IMR-90 (cell line): ENCODE data around the gene CAMTA1. TPM values are rescaled to one million over a fixed set of nuclear protein-coding genes. Genes with fewer than 3 reads are reported as not detected.

Experiments
- ATAC-seq: fragments of 200-7000 bp; cut with Tn5 transposase; 2 replicates; pipeline ENCODE4 v1.9.1; 2020; ENCODE audit warnings: low read depth, mild to moderate bottlenecking, moderate library complexity
- BruUV-seq: library from RNA; stranded (reverse); fragments of 400-500 nt; replicated peaks from 2 replicates; lab custom pipeline; 2021; lab: Mats Ljungman, UMichigan
- CTCF ChIA-PET: fragments of 300-600 bp; formaldehyde crosslinking; extraction: SDS; loops from one replicate; lab custom pipeline; 2021; ENCODE audit warnings: antibody characterized with exemption; lab: Yijun Ruan, JAX
- POLR2A ChIA-PET: fragments of 300-600 bp; sonication (Branson Sonifier 250); formaldehyde crosslinking; loops from one replicate; lab custom pipeline; 2022; ENCODE audit warnings: antibody characterized with exemption; ENCODE audit not compliant: unreplicated experiment; lab: Charles Lee
- DNase-seq: peaks from one replicate; pipeline ENCODE4 v3.0.0; 2013
- H2AFZ ChIP-seq: replicated peaks from 2 replicates; pipeline ENCODE3; 2013; ENCODE audit warnings: low read length, mild to moderate bottlenecking; ENCODE audit not compliant: poor library complexity
- H2AK5ac ChIP-seq: 2 replicates; pipeline ENCODE4 v1.6.1; 2013; ENCODE audit warnings: low read depth, low read length, inconsistent platforms
- H2AK9ac ChIP-seq: replicated peaks from 2 replicates; pipeline ENCODE3; 2013; ENCODE audit warnings: mild to moderate bottlenecking, low read depth, low read length, moderate library complexity; ENCODE audit not compliant: poor library complexity
- H2BK120ac ChIP-seq: 2 replicates; pipeline ENCODE4 v1.6.1; 2013; ENCODE audit warnings: low read depth, low read length, inconsistent platforms
- H2BK15ac ChIP-seq: 3 replicates; pipeline ENCODE4 v1.6.1; 2013; ENCODE audit warnings: low read depth, low read length, inconsistent platforms
- H2BK20ac ChIP-seq: 2 replicates; pipeline ENCODE4 v1.6.1; 2013; ENCODE audit warnings: low read depth, mild to moderate bottlenecking, inconsistent platforms, low read length, moderate library complexity
- H2BK5ac ChIP-seq: 2 replicates; pipeline ENCODE4 v1.6.1; 2013; ENCODE audit warnings: mild to moderate bottlenecking, low read depth, low read length, inconsistent platforms; ENCODE audit not compliant: poor library complexity, severe bottlenecking
- H3K14ac ChIP-seq: replicated peaks from 2 replicates; pipeline ENCODE4 v1.6.1; 2013; ENCODE audit warnings: low read depth, low read length, inconsistent platforms
- H3K18ac ChIP-seq: 2 replicates; pipeline ENCODE4 v1.6.1; 2013; ENCODE audit warnings: low read depth, low read length, control low read depth
- H3K23ac ChIP-seq: 2 replicates; pipeline ENCODE4 v1.6.1; 2013; ENCODE audit warnings: low read depth, low read length, inconsistent platforms
- H3K27ac ChIP-seq: 2 replicates; pipeline ENCODE4 v1.5.1; 2013; ENCODE audit warnings: mild to moderate bottlenecking, control low read depth, low read length; ENCODE audit not compliant: insufficient read depth
- H3K27me3 ChIP-seq: 2 replicates; pipeline ENCODE4 v1.6.1; 2013; ENCODE audit warnings: low read length; ENCODE audit not compliant: control insufficient read depth, insufficient read depth
- H3K36me3 ChIP-seq: 2 replicates; pipeline ENCODE4 v1.6.1; 2013; ENCODE audit warnings: low read length, mixed read lengths; ENCODE audit not compliant: control insufficient read depth, insufficient read depth
- H3K4ac ChIP-seq: 2 replicates; pipeline ENCODE4 v1.6.1; 2013; ENCODE audit warnings: low read depth, low read length, inconsistent platforms
- H3K4me1 ChIP-seq: 2 replicates; pipeline ENCODE4 v1.6.1; 2013; ENCODE audit warnings: low read length, mixed read lengths; ENCODE audit not compliant: control insufficient read depth, insufficient read depth
- H3K4me2 ChIP-seq: 2 replicates; pipeline ENCODE4 v1.6.1; 2013; ENCODE audit warnings: low read depth, mild to moderate bottlenecking, control low read depth, low read length, moderate library complexity
- H3K4me3 ChIP-seq: 2 replicates; pipeline ENCODE4 v1.5.1; 2013; ENCODE audit warnings: low read depth, mild to moderate bottlenecking, control low read depth, low read length, moderate library complexity; ENCODE audit not compliant: insufficient read depth
- H3K56ac ChIP-seq: 2 replicates; pipeline ENCODE4 v1.6.1; 2013; ENCODE audit warnings: low read length, inconsistent platforms; ENCODE audit not compliant: insufficient read depth; ENCODE audit errors: extremely low read depth
- H3K79me1 ChIP-seq, 2 experiments: 2 replicates each; pipeline ENCODE4 v1.6.1; 2013; ENCODE audit warnings: low read length in 2 of 2, inconsistent platforms in 1 of 2, low read depth in 1 of 2
- H3K9ac ChIP-seq: 2 replicates; pipeline ENCODE4 v1.6.1; 2013; ENCODE audit warnings: low read depth, low read length, control low read depth
- H3K9me1 ChIP-seq: 2 replicates; pipeline ENCODE4 v1.6.1; 2013; ENCODE audit warnings: low read length, inconsistent platforms; ENCODE audit not compliant: insufficient read depth
- H3K9me3 ChIP-seq: 2 replicates; pipeline ENCODE4 v1.6.1; 2013; ENCODE audit warnings: low read length; ENCODE audit not compliant: control insufficient read depth, insufficient read depth
- H4K20me1 ChIP-seq: 2 replicates; pipeline ENCODE4 v1.6.1; 2013; ENCODE audit warnings: low read length, inconsistent platforms; ENCODE audit not compliant: insufficient read depth
- H4K5ac ChIP-seq: 2 replicates; pipeline ENCODE4 v1.6.1; 2013; ENCODE audit warnings: mild to moderate bottlenecking, low read depth, low read length, control low read depth
- H4K8ac ChIP-seq, 2 experiments: 2 replicates each; pipeline ENCODE4 v1.6.1; 2013; ENCODE audit warnings: low read depth in 2 of 2, low read length in 2 of 2, control low read depth in 1 of 2, inconsistent platforms in 1 of 2
- H4K91ac ChIP-seq: 2 replicates; pipeline ENCODE4 v1.6.1; 2013; ENCODE audit warnings: low read depth, low read length, inconsistent platforms; ENCODE audit not compliant: insufficient read depth
- BHLHE40 ChIP-seq: fragments of 150-350 bp; IDR thresholded peaks from 2 replicates; pipeline ENCODE4 v1.6.1; 2016; ENCODE audit warnings: mild to moderate bottlenecking, low read depth, low read length
- CEBPB ChIP-seq: IDR thresholded peaks from 2 replicates; pipeline ENCODE4 v1.6.1; 2012; ENCODE audit warnings: low read depth, low read length, improper control_type of control experiment
- CHD1 ChIP-seq: IDR thresholded peaks from 2 replicates; pipeline ENCODE4 v1.6.1; 2012; ENCODE audit warnings: low read depth, low read length, improper control_type of control experiment
- FOS ChIP-seq: fragments of 150-350 bp; IDR thresholded peaks from 2 replicates; pipeline ENCODE4 v1.6.1; 2016; ENCODE audit warnings: low read depth, low read length
- MAFK ChIP-seq: IDR thresholded peaks from 2 replicates; pipeline ENCODE4 v1.6.1; 2012; ENCODE audit warnings: low read depth, low read length, improper control_type of control experiment
- MAZ ChIP-seq: IDR thresholded peaks from 2 replicates; pipeline ENCODE4 v1.6.1; 2012; ENCODE audit warnings: low read depth, mild to moderate bottlenecking, low read length, improper control_type of control experiment, moderate library complexity, borderline replicate concordance
- MXI1 ChIP-seq: IDR thresholded peaks from 2 replicates; pipeline ENCODE4 v1.6.1; 2012; ENCODE audit warnings: low read depth, mild to moderate bottlenecking, low read length, moderate library complexity, borderline replicate concordance
- NFE2L2 ChIP-seq: fragments of 150-350 bp; IDR thresholded peaks from 2 replicates; pipeline ENCODE4 v1.6.1; 2016; ENCODE audit warnings: low read depth, mild to moderate bottlenecking, low read length
- POLR2A ChIP-seq: IDR thresholded peaks from 2 replicates; pipeline ENCODE4 v1.6.1; 2012; ENCODE audit warnings: mild to moderate bottlenecking, low read depth, low read length
- RAD21 ChIP-seq: IDR thresholded peaks from 2 replicates; pipeline ENCODE4 v1.6.1; 2012; ENCODE audit warnings: low read length, improper control_type of control experiment
- RCOR1 ChIP-seq: IDR thresholded peaks from 2 replicates; pipeline ENCODE4 v1.6.1; 2012; ENCODE audit warnings: mild to moderate bottlenecking, low read length, improper control_type of control experiment; ENCODE audit not compliant: insufficient replicate concordance
- RFX5 ChIP-seq: IDR thresholded peaks from 2 replicates; pipeline ENCODE4 v1.8.0; 2012; ENCODE audit warnings: low read depth, mild to moderate bottlenecking, low read length, moderate library complexity
- SMC3 ChIP-seq: fragments of 150-350 bp; IDR thresholded peaks from 2 replicates; pipeline ENCODE4 v1.6.1; 2016; ENCODE audit warnings: low read depth, mild to moderate bottlenecking, antibody characterized with exemption, low read length, moderate library complexity
- WGBS, 2 experiments: methylation state at CpG; one replicate each; pipeline versions ENCODE4 v1.1.5 to v1.1.7; 2013; ENCODE audit warnings: missing lambda C conversion rate in 2 of 2; ENCODE audit not compliant: insufficient read length in 1 of 2; ENCODE audit errors: extremely low coverage in 2 of 2; 5-methylcytosine and 5-hydroxymethylcytosine counted together
- dilution Hi-C: fragments of 300-500 bp; cut with HindIII; formaldehyde crosslinking; loops from one replicate; pipeline ENCODE4 v1.14.3; 2018; ENCODE audit warnings: low sequenced_read_pairs; ENCODE audit not compliant: unreplicated experiment
- in situ Hi-C: fragments of 300-500 bp; cut with MboI; formaldehyde crosslinking; loops from 3 replicates; pipeline ENCODE4 v1.14.3; 2019; ENCODE audit warnings: low sequenced_read_pairs, inconsistent platforms, mixed read lengths
- intact Hi-C: fragments of 100-400 bp; cut with micrococcal nuclease; formaldehyde crosslinking; loops from 2 replicates; pipeline ENCODE4 v1.10.0; 2022
- polyA plus RNA-seq, 3 experiments: library from polyadenylated mRNA; depleted of rRNA; stranded (reverse); fragments of >200 nt; gene quantifications; 2 replicates each; pipeline ENCODE4 v1.2.3, GENCODE V29; 2012; ENCODE audit warnings: low replicate concordance in 1 of 3
- total RNA-seq: library from RNA; depleted of rRNA; stranded (reverse); fragments of >200 nt; gene quantifications from 2 replicates; pipeline ENCODE4 v1.2.3, GENCODE V29; 2012
- TF ChIP-seq, protein P1 (sequence below): fragments of 150-350 bp; IDR thresholded peaks from 2 replicates; pipeline ENCODE4 v1.6.1; 2017; ENCODE audit warnings: mild to moderate bottlenecking, antibody characterized with exemption, low read length, low read depth
- TF ChIP-seq, protein P2 (sequence below): conservative IDR thresholded peaks from 2 replicates; pipeline ENCODE4 v1.5.1; 2012; ENCODE audit warnings: mild to moderate bottlenecking, low read depth, low read length, improper control_type of control experiment
- TF ChIP-seq, protein P3 (sequence below): fragments of 150-350 bp; IDR thresholded peaks from 2 replicates; pipeline ENCODE4 v1.6.1; 2016; ENCODE audit warnings: low read depth, mild to moderate bottlenecking, low read length, moderate library complexity, borderline replicate concordance

Gene CAMTA1
- total and polyA plus RNA-seq, 2 of the 4 experiments (the other 2 are of a cell fraction) = 35.5 to 74.3 TPM

DNA sequence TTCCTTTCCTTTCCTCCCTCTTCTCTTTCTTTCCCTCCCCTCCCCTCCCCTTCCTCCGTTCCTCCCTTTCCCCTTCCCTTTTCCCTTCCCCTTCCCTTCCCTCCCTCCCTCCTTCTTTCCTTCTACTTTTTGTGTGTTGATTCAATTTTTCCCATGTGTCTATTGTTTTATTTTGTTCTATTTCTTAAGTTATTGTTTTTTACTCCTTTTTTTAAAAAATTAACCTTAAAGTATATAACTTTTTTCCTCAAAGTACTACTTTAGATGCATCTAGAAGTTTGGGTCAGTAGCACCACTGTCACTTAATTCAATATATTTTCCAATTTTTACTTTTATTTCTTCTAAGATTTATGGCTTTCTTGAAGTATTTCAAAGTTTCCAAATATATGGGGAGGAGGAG lies 537.7 kb downstream of the CAMTA1 start:
- TF ChIP-seq RFX5 = no peak
- TF ChIP-seq, protein P1, sequence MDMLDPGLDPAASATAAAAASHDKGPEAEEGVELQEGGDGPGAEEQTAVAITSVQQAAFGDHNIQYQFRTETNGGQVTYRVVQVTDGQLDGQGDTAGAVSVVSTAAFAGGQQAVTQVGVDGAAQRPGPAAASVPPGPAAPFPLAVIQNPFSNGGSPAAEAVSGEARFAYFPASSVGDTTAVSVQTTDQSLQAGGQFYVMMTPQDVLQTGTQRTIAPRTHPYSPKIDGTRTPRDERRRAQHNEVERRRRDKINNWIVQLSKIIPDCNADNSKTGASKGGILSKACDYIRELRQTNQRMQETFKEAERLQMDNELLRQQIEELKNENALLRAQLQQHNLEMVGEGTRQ = no peak
- TF ChIP-seq CEBPB = no peak
- TF ChIP-seq SMC3 = no peak
- TF ChIP-seq POLR2A = no peak
- TF ChIP-seq MAZ = no peak
- TF ChIP-seq RAD21 = no peak
- TF ChIP-seq MAFK = no peak
- TF ChIP-seq, protein P2, sequence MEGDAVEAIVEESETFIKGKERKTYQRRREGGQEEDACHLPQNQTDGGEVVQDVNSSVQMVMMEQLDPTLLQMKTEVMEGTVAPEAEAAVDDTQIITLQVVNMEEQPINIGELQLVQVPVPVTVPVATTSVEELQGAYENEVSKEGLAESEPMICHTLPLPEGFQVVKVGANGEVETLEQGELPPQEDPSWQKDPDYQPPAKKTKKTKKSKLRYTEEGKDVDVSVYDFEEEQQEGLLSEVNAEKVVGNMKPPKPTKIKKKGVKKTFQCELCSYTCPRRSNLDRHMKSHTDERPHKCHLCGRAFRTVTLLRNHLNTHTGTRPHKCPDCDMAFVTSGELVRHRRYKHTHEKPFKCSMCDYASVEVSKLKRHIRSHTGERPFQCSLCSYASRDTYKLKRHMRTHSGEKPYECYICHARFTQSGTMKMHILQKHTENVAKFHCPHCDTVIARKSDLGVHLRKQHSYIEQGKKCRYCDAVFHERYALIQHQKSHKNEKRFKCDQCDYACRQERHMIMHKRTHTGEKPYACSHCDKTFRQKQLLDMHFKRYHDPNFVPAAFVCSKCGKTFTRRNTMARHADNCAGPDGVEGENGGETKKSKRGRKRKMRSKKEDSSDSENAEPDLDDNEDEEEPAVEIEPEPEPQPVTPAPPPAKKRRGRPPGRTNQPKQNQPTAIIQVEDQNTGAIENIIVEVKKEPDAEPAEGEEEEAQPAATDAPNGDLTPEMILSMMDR = no peak
- TF ChIP-seq NFE2L2 = no peak
- TF ChIP-seq, protein P3, sequence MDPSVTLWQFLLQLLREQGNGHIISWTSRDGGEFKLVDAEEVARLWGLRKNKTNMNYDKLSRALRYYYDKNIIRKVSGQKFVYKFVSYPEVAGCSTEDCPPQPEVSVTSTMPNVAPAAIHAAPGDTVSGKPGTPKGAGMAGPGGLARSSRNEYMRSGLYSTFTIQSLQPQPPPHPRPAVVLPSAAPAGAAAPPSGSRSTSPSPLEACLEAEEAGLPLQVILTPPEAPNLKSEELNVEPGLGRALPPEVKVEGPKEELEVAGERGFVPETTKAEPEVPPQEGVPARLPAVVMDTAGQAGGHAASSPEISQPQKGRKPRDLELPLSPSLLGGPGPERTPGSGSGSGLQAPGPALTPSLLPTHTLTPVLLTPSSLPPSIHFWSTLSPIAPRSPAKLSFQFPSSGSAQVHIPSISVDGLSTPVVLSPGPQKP = no peak
- TF ChIP-seq FOS = no peak
- no peak for TF ChIP-seq CHD1
- TF ChIP-seq BHLHE40 = no peak
- TF ChIP-seq RCOR1 = no peak
- no peak for TF ChIP-seq MXI1
- dilution Hi-C loops = no loop called here

More for the DNA sequence above, 537.7 kb downstream of the CAMTA1 start:
- H2AK5ac ChIP-seq = no peak overlapping the region
- no peak overlapping the region for H2AFZ ChIP-seq
- H3K56ac ChIP-seq = no peak overlapping the region
- H3K4me2 ChIP-seq = peak overlapping the region; percentile 25; the same call in 1 of the 2 replicates
- H4K5ac ChIP-seq = no peak overlapping the region
- ChIA-PET POLR2A (no interaction called here), CTCF (no interaction called here)
- H2BK15ac ChIP-seq = no peak overlapping the region
- H3K9me1 ChIP-seq = no peaks in the 10 kb centered on the region; the same call in 1 of the 2 replicates
- no peaks in the 10 kb centered on the region for H3K79me1 ChIP-seq
- no peak overlapping the region for H3K4ac ChIP-seq
- H2BK5ac ChIP-seq = peak overlapping the region; percentile 75
- no peaks in the 10 kb centered on the region for H3K27me3 ChIP-seq
- H4K20me1 ChIP-seq = no peaks in the 10 kb centered on the region
- H3K23ac ChIP-seq = no peak overlapping the region
- no peak overlapping the region for H2BK120ac ChIP-seq
- in situ Hi-C loops = no loop called here
- ATAC-seq (no peak), DNase-seq (no peak)
- peak overlapping the region; percentile 50; the same call in 1 of the 2 replicates for H3K18ac ChIP-seq
- H2AK9ac ChIP-seq = no peak overlapping the region
- no peak overlapping the region for H3K14ac ChIP-seq
- peaks cover under 1% of the 10 kb centered on the region; the same call in 1 of the 2 replicates for H3K9me3 ChIP-seq
- H3K4me3 ChIP-seq = no peak overlapping the region
- no peaks in the 10 kb centered on the region for H3K4me1 ChIP-seq
- H4K8ac ChIP-seq = no peak overlapping the region; a peak in 2 of 4 replicates
- H2BK20ac ChIP-seq = no peak overlapping the region
- BruUV-seq = no TSS peak
- H4K91ac ChIP-seq = no peak overlapping the region
- intact Hi-C loops = no loop called here
- H3K27ac ChIP-seq = peak overlapping the region; percentile 45; the same call in 1 of the 2 replicates
- no peaks in the 10 kb centered on the region for H3K36me3 ChIP-seq
- H3K9ac ChIP-seq = no peak overlapping the region
- no CpG with 5 or more reads among the region's 1 CpG for WGBS, 2 experiments
